ENCODE results near the gene GNE. TPM values are rescaled to one million over a fixed set of nuclear protein-coding genes. Genes with fewer than 3 reads are reported as not detected.

GNE gene
- polyA plus RNA-seq, 1 donor (not counting 4 experiments of a cell fraction or from before 2014, with no cell fraction given): 10.1 TPM

DNA sequence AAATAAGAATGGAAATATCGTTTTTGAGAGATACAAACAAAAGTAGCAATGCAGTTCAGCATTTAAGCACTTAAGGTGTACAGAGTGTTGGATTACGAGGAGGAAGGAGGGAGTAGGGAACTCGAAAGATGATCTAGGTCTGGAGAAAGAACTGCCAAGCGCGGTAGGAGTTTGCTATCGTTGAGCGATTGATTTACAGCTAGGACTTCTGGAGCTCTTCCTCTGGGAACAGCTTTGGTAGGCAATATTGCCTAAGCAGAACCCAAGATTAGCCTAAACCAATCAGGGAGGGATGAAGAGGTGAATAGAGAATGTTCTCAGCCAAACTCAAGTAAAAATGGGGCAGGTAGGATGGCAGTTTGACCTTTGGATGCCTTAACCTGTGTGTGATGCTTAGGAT is 66.6 kb downstream of the GNE start:
- TF ChIP-seq, protein P1, sequence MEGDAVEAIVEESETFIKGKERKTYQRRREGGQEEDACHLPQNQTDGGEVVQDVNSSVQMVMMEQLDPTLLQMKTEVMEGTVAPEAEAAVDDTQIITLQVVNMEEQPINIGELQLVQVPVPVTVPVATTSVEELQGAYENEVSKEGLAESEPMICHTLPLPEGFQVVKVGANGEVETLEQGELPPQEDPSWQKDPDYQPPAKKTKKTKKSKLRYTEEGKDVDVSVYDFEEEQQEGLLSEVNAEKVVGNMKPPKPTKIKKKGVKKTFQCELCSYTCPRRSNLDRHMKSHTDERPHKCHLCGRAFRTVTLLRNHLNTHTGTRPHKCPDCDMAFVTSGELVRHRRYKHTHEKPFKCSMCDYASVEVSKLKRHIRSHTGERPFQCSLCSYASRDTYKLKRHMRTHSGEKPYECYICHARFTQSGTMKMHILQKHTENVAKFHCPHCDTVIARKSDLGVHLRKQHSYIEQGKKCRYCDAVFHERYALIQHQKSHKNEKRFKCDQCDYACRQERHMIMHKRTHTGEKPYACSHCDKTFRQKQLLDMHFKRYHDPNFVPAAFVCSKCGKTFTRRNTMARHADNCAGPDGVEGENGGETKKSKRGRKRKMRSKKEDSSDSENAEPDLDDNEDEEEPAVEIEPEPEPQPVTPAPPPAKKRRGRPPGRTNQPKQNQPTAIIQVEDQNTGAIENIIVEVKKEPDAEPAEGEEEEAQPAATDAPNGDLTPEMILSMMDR (optimal IDR thresholded peaks at IDR 0.05 in 1 of 3, IDR thresholded peaks at IDR 0.05 in 1 of 3, conservative IDR thresholded peaks at IDR 0.05 in 1 of 3; ENCODE audit: extremely low read depth in 1 of 3, insufficient read depth in 2 of 3, low read length in 3 of 3): no peak
- no peak for TF ChIP-seq EZH2 (IDR thresholded peaks at IDR 0.05; ENCODE audit: low read length)
- Histone ChIP-seq H3K4me2 (ENCODE audit: control insufficient read depth, extremely low read depth, insufficient read depth, low read depth, low read length) (peak overlapping the region; percentile 92), H3K9ac (ENCODE audit: control insufficient read depth, extremely low read depth, insufficient read depth, low read length) (peak overlapping the region; percentile 92), H3K4me1 (ENCODE audit: control insufficient read depth, extremely low read depth, insufficient read depth, low read length) (peaks cover 38% of the 10 kb centered on the region), H3K9me3 (ENCODE audit: control insufficient read depth, low read depth, low read length) (no peaks in the 10 kb centered on the region), H3K27ac (ENCODE audit: control insufficient read depth, insufficient read depth, low read length) (peak overlapping the region; percentile 92), H3K4me3 (ENCODE audit: control insufficient read depth in 2 of 3, extremely low read depth in 1 of 3, insufficient read depth in 2 of 3, low read depth in 1 of 3, low read length in 3 of 3) (peak overlapping the region; percentile 71 to 87 (median 77)), H2AFZ (ENCODE audit: control insufficient read depth, low read length) (no peak overlapping the region), H3K27me3 (ENCODE audit: control insufficient read depth, extremely low read depth, insufficient read depth, low read length) (no peaks in the 10 kb centered on the region), H3K79me2 (ENCODE audit: control insufficient read depth, insufficient read depth, low read length) (peaks cover 59% of the 10 kb centered on the region), H3K36me3 (ENCODE audit: control insufficient read depth in 2 of 2, extremely low read depth in 1 of 2, insufficient read depth in 2 of 2, low read length in 2 of 2) (peaks cover 5 to 9% of the 10 kb centered on the region in 2 experiments), H4K20me1 (ENCODE audit: control insufficient read depth, extremely low read depth, insufficient read depth, low read length) (peaks cover 30% of the 10 kb centered on the region), H3K9me1 (ENCODE audit: control insufficient read depth, extremely low read depth, insufficient read depth, low read length) (peaks cover 11% of the 10 kb centered on the region)
- no peak for DNase-seq (ENCODE audit: low read depth, low spot score)
- FAIRE-seq: no peak
- dilution Hi-C loops (cut with MboI; ENCODE audit: extremely low pct_ligation_motif_present, low sequenced_read_pairs): loop anchor here (10.0 kb wide), 1 partner anchor 47 kb away; no protein-coding TSS in a partner anchor

- FAIRE-seq (no peak), DNase-seq (ENCODE audit: low read depth, low spot score) (no peak)
- Histone ChIP-seq H3K9me3 (ENCODE audit: control insufficient read depth, low read depth, low read length) (no peaks in the 10 kb centered on the region), H3K4me1 (ENCODE audit: control insufficient read depth, extremely low read depth, insufficient read depth, low read length) (peaks cover 38% of the 10 kb centered on the region), H3K27me3 (ENCODE audit: control insufficient read depth, extremely low read depth, insufficient read depth, low read length) (no peaks in the 10 kb centered on the region), H3K9me1 (ENCODE audit: control insufficient read depth, extremely low read depth, insufficient read depth, low read length) (peaks cover 11% of the 10 kb centered on the region), H2AFZ (ENCODE audit: control insufficient read depth, low read length) (peak overlapping the region; percentile 86), H3K36me3 (ENCODE audit: control insufficient read depth in 2 of 2, extremely low read depth in 1 of 2, insufficient read depth in 2 of 2, low read length in 2 of 2) (peaks cover 5 to 9% of the 10 kb centered on the region in 2 experiments), H3K4me2 (ENCODE audit: control insufficient read depth, extremely low read depth, insufficient read depth, low read depth, low read length) (peak overlapping the region; percentile 92), H3K4me3 (ENCODE audit: control insufficient read depth in 2 of 3, extremely low read depth in 1 of 3, insufficient read depth in 2 of 3, low read depth in 1 of 3, low read length in 3 of 3) (peak overlapping the region; percentile 71 to 87 (median 77)), H3K79me2 (ENCODE audit: control insufficient read depth, insufficient read depth, low read length) (peaks cover 54% of the 10 kb centered on the region), H3K9ac (ENCODE audit: control insufficient read depth, extremely low read depth, insufficient read depth, low read length) (peak overlapping the region; percentile 92), H4K20me1 (ENCODE audit: control insufficient read depth, extremely low read depth, insufficient read depth, low read length) (peaks cover 30% of the 10 kb centered on the region), H3K27ac (ENCODE audit: control insufficient read depth, insufficient read depth, low read length) (peak overlapping the region; percentile 92)
- no peak for TF ChIP-seq EZH2 (IDR thresholded peaks at IDR 0.05; ENCODE audit: low read length)
- TF ChIP-seq, protein P1 (optimal IDR thresholded peaks at IDR 0.05 in 1 of 3, IDR thresholded peaks at IDR 0.05 in 1 of 3, conservative IDR thresholded peaks at IDR 0.05 in 1 of 3; ENCODE audit: extremely low read depth in 1 of 3, insufficient read depth in 2 of 3, low read length in 3 of 3): no peak
- dilution Hi-C loops (cut with MboI; ENCODE audit: extremely low pct_ligation_motif_present, low sequenced_read_pairs): loop anchor here (10.0 kb wide), 1 partner anchor 46 kb away; no protein-coding TSS in a partner anchor
Observed at GRCh38 chr9:36191290-36191645, 67.0 kb downstream of the GNE start.
